ENCODE data around the gene ADCYAP1R1. TPM values are rescaled to one million over a fixed set of nuclear protein-coding genes. Genes with fewer than 3 reads are reported as not detected.

ADCYAP1R1 gene
- total and polyA plus RNA-seq, 2 donors (not counting 1 experiment from before 2014, with no cell fraction given) = not detected

- H3K27ac Mint-ChIP-seq = no peak overlapping the region
- Histone ChIP-seq H3K36me3 (replicated peaks in 1 of 2; ENCODE audit: control extremely low read depth in 1 of 2, control insufficient read depth in 1 of 2, extremely low read depth in 1 of 2, insufficient read depth in 2 of 2, low read length in 1 of 2) (no peaks in the 10 kb centered on the region), H3K4me1 (ENCODE audit: control insufficient read depth in 2 of 2, insufficient read depth in 2 of 2, low read length in 2 of 2) (no peaks in the 10 kb centered on the region), H3K79me2 (ENCODE audit: control insufficient read depth, insufficient read depth, low read length) (no peaks in the 10 kb centered on the region), H3K9me3 (ENCODE audit: control extremely low read depth in 1 of 3, control insufficient read depth in 2 of 3, insufficient read depth in 1 of 3, low read length in 2 of 3) (peaks cover 0 to 13% (median 0%) of the 10 kb centered on the region in 3 donors), H3K27me3 (replicated peaks in 1 of 4; ENCODE audit: control extremely low read depth in 1 of 4, control insufficient read depth in 3 of 4, insufficient read depth in 4 of 4, low read length in 3 of 4) (no peaks in the 10 kb centered on the region), H3K27ac (ENCODE audit: low read length in 2 of 2) (no peak overlapping the region), H3K4me2 (replicated peaks; ENCODE audit: low read depth, low read length, poor library complexity, severe bottlenecking) (no peak overlapping the region), H2AFZ (ENCODE audit: insufficient read depth, low read depth, low read length, poor library complexity, severe bottlenecking) (no peak overlapping the region), H3K4me3 (ENCODE audit: control extremely low read depth in 1 of 5, extremely low read depth in 1 of 5, insufficient read depth in 1 of 5, low read depth in 2 of 5, low read length in 4 of 5) (no peak overlapping the region), H3K9ac (ENCODE audit: low read length) (no peak overlapping the region), H4K20me1 (ENCODE audit: control insufficient read depth, insufficient read depth, low read length, poor library complexity, severe bottlenecking) (no peaks in the 10 kb centered on the region)
- H3K9me3 Mint-ChIP-seq (ENCODE audit: insufficient read depth) = no peaks in the 10 kb centered on the region
- WGBS (ENCODE audit: insufficient coverage) = 91% methylated on average over 5 of the region's 5 CpGs
- no peak for ATAC-seq (ENCODE audit: low read depth)
- H3K4me1 Mint-ChIP-seq = no peaks in the 10 kb centered on the region
- intact Hi-C loops (cut with micrococcal nuclease) = no loop called here
- DNase-seq = no peak
- H3K4me3 Mint-ChIP-seq = no peak overlapping the region
- TF ChIP-seq CTCF (IDR thresholded peaks at IDR 0.05) = no peak
- no peak for TF ChIP-seq EZH2 (IDR thresholded peaks at IDR 0.05; ENCODE audit: borderline replicate concordance, insufficient read depth, low read depth, low read length, poor library complexity, severe bottlenecking)
- no peaks in the 10 kb centered on the region for H3K27me3 Mint-ChIP-seq
- ChIA-PET POLR2A (no interaction called here), CTCF (no interaction called here)
Observed at GRCh38 chr7:31075086-31075405, 22.9 kb downstream of the ADCYAP1R1 start.

- H3K27ac Mint-ChIP-seq = no peak overlapping the region
- WGBS (ENCODE audit: insufficient coverage) = 79% methylated on average over 8 of the region's 8 CpGs
- ChIA-PET CTCF (no interaction called here), POLR2A (no interaction called here)
- H3K27me3 Mint-ChIP-seq = peaks cover 3% of the 10 kb centered on the region
- Histone ChIP-seq H3K27ac (ENCODE audit: low read length in 2 of 2) (no peak overlapping the region), H3K9ac (ENCODE audit: low read length) (no peak overlapping the region), H3K4me1 (ENCODE audit: control insufficient read depth in 2 of 2, insufficient read depth in 2 of 2, low read length in 2 of 2) (no peaks in the 10 kb centered on the region), H4K20me1 (ENCODE audit: control insufficient read depth, insufficient read depth, low read length, poor library complexity, severe bottlenecking) (no peaks in the 10 kb centered on the region), H3K79me2 (ENCODE audit: control insufficient read depth, insufficient read depth, low read length) (no peaks in the 10 kb centered on the region), H3K36me3 (replicated peaks in 1 of 2; ENCODE audit: control extremely low read depth in 1 of 2, control insufficient read depth in 1 of 2, extremely low read depth in 1 of 2, insufficient read depth in 2 of 2, low read length in 1 of 2) (no peaks in the 10 kb centered on the region), H3K27me3 (replicated peaks in 1 of 4; ENCODE audit: control extremely low read depth in 1 of 4, control insufficient read depth in 3 of 4, insufficient read depth in 4 of 4, low read length in 3 of 4) (peaks cover 0 to 3% (median 0%) of the 10 kb centered on the region in 4 experiments), H3K4me3 (ENCODE audit: control extremely low read depth in 1 of 5, extremely low read depth in 1 of 5, insufficient read depth in 1 of 5, low read depth in 2 of 5, low read length in 4 of 5) (no peak overlapping the region), H2AFZ (ENCODE audit: insufficient read depth, low read depth, low read length, poor library complexity, severe bottlenecking) (no peak overlapping the region), H3K4me2 (replicated peaks; ENCODE audit: low read depth, low read length, poor library complexity, severe bottlenecking) (no peak overlapping the region), H3K9me3 (ENCODE audit: control extremely low read depth in 1 of 3, control insufficient read depth in 2 of 3, insufficient read depth in 1 of 3, low read length in 2 of 3) (peaks cover 0 to 13% (median 0%) of the 10 kb centered on the region in 3 donors)
- no peak overlapping the region for H3K4me3 Mint-ChIP-seq
- no peaks in the 10 kb centered on the region for H3K9me3 Mint-ChIP-seq (ENCODE audit: insufficient read depth)
- no peaks in the 10 kb centered on the region for H3K4me1 Mint-ChIP-seq
- no peak for DNase-seq
- intact Hi-C loops (cut with micrococcal nuclease) = no loop called here
- ATAC-seq (ENCODE audit: low read depth) = no peak
- no peak for TF ChIP-seq CTCF (IDR thresholded peaks at IDR 0.05)
- TF ChIP-seq EZH2 (IDR thresholded peaks at IDR 0.05; ENCODE audit: borderline replicate concordance, insufficient read depth, low read depth, low read length, poor library complexity, severe bottlenecking) = no peak
Observed at GRCh38 chr7:31076051-31076450, 23.9 kb downstream of the ADCYAP1R1 start.
